Measurements from ENCODE around the gene CLEC3B.
"Not testable (repeated sequence)": the region's sequence is repeated elsewhere in the genome, so short reads cannot be mapped to it uniquely, and the experiment has no call there.

Gene CLEC3B, protein sequence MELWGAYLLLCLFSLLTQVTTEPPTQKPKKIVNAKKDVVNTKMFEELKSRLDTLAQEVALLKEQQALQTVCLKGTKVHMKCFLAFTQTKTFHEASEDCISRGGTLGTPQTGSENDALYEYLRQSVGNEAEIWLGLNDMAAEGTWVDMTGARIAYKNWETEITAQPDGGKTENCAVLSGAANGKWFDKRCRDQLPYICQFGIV

DNA sequence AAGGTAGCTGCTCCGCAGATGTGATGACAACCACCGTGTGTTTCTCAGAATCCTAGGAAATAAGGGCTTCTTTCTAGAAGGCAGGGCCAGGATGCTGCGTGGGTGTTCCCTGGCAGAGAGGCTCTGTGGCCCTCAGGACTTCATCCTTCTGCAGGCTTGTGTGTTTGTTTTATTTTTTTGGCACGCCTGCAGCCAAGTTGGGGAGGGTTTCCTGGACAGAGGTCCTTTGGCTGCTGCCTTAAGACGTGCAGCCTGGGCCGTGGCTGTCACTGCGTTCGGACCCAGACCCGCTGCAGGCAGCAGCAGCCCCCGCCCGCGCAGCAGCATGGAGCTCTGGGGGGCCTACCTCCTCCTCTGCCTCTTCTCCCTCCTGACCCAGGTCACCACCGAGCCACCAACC is at the start of gene CLEC3B:
Gene CLEC3B, plus strand, starts transcription at position 266 of the 400 bp plus-strand sequence. Its CDS starts 60 bp downstream, at position 326.
- DNase-seq = no peak

DNA sequence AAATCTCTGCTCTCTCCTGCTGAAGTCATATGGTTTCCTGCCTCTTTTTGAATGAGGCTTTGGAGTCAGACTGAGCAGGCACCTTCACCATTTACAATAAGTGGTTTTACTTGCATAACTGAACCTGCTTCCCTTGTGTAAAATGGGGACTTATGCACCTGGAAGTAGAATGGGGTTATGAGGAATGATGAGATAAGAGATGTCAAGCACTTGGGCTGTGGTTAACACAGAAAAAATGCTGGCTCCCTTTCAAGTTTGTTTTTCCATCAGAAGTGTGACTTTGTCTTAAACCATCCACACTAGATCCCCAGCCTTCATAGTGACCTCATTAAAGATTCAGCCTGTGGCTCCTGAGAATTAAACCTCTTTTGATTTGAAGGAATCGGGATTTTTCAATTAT is 44.9 kb upstream of the CLEC3B start:
- no peak for DNase-seq

DNA sequence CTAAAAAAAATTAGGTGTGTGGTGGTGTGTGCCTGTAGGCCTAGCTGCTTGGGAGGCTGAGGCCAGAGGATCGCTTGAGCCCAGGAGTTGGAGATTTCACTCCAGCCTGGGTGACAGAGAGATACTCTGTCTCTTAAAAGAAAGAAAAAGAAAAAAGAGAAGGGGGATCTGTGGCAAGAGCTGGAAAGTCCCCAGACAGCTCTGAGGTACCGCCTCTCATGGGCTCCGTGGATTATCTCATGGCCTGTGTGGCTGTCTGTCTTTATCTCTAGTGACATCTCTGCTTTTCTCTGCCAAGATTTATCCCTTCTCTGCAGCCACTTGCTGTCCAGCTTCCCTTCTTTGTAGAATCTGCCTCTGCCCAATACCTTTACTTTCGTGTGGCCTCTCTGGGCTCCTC is 44.4 kb upstream of the CLEC3B start:
- no peak for DNase-seq

DNA sequence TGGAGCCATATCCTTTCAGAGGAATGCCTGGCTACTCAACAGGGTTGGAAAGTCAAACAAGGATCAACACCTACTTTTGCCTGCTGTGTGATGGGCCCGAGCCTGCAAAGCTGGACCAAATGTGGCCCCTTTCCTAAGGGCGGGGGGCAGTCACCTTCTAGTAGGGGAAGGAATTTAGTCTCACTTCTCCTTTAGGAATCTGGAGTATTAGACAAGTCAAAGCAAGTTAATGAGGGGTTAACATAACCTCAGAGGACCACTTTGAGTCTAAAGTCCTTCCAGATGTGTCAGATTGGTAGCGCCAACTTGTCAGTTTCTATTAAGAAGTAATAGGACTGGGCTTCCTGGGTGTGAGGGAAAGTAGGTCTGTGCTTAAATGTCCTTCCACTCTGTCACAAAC is 43.3 kb upstream of the CLEC3B start:
- DNase-seq = no peak

DNA sequence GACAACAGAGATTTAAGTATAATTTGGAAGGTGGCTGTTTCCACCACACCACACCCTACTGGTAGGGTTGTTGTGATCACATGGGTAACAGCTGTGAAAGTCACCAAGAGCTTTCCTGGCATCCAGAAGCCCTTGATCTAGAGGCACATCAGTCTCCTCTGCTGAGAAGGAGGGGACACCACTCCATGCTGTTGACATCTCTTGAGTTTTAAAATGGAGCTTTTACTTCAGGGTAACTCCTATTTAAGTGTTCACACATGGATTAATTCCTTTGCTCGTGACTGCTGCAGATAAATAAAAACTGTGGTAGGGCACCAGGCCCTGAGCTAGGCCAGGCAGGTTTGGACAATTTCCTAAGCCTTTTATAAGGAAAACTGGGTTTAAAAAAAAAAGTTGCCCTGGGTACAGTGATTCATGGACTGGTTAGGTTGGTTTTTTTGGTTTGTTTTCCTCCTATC is 42.6 kb upstream of the CLEC3B start:
- DNase-seq = no peak

DNA sequence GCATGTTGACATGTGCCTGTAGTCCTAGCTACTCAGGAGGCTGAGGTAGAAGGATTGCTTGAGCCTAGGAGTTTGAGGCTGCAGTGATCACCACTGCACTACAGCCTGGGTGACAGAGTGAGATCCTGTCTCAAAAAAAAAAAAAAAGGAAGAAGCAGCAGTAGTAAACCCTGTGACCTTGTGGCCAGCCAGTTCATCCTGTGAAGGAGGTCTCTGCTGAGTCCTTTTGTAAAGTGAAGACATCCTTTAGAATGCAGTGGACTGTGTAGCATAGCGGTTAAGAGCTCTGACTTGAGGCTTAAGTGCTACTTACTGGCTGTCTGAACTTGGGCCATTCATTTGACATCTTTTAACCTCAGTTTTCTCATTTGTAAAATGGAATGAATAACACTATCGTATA is 41.8 kb upstream of the CLEC3B start:
- no peak for DNase-seq

DNA sequence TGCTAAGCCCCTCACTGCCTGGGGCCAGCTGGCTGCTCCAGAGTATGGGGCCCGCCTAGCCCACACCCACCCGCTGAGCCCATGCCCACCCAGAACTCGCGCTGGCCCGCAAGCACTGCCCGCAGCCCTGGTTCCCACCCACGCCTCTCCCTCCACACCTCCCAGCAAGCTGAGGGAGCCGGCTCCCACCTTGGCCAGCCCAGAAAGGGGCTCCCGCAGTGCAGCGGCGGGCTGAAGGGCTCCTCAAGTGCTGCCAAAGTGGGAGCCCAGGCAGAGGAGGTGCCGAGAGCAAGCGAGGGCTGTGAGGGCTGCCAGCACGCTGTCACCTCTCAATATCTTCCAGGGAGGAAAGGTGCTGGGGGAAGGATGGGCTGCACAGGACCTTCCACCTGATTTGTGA is 39.8 kb upstream of the CLEC3B start:
- not testable (repeated sequence) for DNase-seq

DNA sequence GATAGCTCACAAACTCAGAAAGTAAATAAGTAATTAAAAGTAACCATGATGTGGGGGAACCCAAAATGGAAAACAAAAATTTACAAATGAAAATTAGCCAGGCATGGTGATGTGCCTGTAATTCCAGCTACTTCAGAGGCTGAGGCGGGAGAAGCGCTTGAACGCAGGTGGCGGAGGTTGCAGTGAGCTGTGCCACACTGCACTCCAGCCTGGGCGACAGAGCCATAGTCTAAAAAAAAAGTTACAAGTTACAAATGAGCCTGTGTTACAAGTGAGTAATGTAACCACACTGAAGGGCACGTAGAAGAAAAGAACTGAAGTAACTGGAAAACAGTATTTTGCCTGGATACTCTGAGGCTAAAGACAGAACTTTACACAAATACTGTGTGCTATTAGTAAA is 38.8 kb upstream of the CLEC3B start:
- DNase-seq = no peak

DNA sequence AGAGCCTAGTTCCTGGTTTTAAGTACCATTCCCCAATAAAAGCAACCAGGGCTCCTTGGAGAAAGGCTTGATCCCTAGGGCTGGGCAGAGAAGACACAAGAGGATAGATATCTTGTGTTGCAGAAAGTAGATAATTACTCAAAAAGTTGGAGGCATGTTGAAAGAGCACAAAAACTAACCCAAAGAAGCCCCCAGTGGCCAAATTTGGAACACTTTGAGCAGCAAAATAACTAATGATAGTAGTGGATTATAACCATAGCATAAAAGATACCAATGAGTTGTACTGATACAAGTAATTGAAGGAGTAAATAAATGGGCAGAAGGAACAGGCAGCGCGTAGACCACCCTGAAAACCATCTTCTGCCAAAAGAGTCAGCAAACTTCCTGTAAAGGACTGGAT is 38.0 kb upstream of the CLEC3B start:
- no peak for DNase-seq

DNA sequence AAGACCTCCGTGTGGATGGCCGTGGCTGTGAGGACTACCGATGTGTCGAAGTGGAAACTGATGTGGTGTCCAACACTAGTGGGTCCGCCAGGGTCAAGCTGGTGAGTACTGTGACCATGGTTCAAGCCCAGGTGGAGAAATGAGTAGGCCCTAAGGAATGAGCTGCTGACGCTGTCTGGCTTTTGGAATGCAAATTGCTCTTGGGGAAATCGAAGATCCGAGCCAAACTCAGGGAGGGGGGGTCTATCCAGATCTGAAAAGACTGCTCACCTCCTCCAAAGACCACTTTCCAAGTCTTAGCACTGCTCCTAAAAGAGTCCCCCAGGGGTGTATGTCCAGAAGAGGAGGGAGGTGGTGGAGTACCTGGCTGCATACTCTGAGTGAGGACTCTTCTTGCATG is 37.0 kb upstream of the CLEC3B start:
- DNase-seq = no peak

DNA sequence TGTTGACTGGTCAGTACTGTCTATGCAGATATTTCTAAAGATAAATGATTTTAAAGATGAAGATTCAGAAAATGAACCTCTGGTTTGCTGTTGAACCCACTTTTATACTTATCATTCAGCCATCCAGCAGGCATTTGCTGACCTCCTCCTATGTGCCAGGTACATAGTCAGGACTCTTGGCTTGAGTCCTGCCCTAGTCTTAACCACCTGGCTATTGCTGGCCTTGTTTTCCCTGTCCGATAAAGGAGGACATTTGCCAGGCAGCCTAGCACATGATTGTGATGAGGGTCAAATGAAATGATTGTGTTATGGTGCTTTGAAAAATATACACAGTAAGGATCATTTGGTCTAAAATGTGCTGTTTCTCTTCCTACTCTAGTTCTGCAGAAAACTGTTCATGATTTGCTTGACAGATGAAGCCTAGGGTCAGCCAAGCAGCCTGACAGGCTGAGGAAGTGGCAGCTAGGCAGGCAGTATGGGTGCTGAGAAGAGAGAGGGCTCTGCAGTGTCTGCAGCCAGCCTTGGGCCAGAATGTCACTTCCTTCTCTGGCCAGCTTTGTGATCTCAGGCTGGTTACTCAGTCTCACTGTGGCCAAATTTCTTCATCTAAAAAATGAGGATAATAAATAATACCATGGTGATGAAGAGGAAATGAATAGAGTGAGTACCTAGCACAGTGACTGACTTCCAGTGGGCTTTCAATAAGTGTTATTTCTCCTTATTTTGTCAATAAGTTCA is 36.3 kb upstream of the CLEC3B start:
- no peak for DNase-seq

DNA sequence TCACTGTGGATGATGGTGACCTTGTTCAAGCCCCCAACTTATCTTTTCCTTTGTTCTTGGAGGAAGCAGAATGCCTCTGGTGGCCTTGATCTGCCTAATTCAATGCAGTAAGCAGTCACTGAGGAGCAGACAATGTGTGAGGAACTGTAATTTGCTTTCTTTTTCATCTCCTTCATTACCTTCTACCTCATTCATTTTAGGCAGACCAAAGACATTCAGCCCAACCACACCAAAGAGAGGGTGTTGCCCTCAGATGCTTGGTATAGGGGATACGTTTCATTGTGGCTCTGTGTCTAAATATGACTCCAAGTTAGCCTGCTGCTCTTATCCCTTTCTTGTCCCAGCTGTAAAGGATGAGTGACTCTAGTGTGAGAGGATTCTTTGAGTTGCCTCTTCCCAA is 34.8 kb upstream of the CLEC3B start:
- no peak for DNase-seq

DNA sequence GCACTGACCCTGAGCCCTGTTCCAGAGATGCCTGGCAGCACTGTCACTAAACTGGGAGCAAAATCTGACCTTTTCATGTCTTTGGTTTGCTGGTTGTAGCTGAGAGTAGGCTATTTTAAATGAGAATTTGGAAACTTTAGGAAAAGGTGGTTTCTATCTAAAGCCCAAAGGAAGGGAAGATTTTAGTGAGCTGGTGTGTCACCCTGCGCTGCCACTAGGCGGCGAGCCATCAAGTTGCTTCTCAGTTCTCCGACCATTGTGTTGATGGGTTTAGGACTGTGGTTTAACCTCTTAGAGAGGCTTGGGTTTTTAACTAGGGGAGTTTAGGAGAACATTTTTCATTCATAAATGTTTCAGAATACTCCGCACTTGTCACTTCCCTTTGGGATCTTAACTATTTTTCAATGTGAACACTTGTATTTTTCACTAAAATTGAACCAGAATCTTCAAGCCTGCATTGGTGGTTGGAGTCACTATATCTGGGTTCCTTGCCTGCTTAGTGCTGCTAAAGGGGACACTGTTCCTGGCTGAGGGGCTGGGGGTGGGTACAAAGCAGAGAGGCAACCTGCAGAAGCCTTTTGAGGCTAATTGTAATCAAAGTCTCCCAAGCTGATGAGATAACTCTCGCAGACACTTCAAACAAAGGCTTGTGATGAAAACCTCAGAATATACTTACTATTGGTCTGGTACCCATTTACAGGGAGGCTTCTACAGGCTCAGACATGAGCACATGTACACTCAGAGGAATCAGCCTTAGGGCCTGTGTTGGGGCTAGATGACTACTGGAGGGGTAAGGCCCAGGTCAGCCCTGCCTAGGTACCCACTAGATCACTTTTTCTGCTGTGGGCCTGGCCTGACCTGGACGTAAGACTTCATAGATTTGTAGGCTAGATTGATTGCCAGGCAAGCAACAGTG is 33.3 kb upstream of the CLEC3B start:
- DNase-seq = peak; percentile 47

DNA sequence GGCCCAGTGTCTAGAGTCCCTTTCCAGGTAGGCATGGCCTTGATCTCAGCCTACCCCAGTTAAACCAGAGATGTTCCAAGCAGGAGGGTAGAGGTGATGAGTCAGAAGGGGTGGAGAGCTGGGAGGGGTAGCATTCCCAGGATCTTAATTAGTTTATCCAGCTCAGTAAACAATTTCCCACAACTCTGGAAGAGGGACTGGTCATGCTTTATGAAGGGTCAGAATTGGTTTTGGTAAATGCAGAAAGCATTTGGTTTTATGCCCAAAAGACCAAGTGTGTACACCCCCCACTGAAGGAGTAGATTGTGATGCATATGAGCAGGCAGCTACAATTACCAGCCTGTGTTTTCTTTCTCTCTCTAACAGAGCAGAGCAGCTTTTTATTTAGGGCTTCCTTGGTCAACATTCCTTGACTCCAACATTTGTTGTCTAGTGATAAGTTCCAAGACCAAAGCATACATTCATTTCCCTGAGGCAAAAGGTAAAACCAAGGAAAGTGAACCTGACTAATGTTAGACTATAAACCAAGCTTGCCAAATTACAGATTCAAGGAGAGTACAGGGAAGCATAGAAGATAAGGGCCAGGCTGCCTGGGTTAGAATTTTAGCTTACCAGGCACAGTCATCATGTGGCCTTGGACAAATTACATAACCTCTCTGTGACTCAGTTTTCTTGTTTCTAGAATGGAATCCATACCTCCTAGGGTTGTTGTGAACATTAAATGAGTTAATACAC is 32.5 kb upstream of the CLEC3B start:
- no peak for DNase-seq

DNA sequence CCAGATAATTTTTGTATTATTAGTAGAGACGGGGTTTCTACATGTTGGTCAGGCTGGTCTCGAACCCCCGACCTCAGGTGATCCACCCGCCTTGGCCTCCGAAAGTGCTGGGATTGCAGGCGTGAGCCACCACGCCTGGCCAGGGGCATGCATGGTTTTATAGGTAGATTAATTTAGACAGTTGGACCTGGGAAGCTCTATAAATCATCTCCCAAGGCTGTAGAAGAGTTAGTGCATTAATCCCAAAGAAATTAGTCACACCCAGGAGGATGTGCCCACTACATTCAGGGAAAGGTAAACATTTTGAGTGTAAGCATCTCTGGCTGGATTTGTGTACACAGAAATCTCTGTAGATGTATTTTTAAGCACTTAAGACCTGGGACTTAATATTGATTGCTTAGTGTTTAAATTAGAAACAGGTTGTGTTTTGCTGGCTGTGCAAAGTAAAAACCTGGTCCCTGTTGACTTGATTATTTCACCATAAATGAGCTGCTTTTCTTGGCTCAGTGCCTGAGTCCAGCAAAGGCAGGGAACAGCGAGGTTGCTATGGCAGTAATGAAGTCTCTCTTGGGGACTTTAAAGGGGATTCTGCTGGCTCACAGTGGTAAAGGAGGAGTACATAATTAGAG is 30.8 kb upstream of the CLEC3B start:
- DNase-seq = no peak

DNA sequence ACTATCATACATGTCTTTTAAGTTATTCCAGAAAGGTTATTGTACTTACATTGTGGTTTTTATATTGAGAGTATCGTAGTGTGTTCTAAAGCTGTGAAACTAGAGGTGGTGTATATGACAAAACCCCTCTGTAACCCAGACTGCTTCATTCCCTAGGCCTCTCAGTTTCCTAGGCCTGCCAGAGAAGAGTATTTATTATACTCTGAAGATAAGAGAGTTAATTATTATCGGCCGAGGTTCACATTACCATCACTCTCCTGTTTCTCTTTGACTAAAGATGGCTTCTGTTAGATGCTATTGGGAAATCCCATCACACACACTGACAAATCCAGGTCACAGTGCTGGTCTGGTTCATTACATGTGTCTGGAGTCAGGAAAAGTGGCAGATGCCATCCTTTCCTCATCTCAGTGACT is 29.5 kb upstream of the CLEC3B start:
- DNase-seq = no peak

DNA sequence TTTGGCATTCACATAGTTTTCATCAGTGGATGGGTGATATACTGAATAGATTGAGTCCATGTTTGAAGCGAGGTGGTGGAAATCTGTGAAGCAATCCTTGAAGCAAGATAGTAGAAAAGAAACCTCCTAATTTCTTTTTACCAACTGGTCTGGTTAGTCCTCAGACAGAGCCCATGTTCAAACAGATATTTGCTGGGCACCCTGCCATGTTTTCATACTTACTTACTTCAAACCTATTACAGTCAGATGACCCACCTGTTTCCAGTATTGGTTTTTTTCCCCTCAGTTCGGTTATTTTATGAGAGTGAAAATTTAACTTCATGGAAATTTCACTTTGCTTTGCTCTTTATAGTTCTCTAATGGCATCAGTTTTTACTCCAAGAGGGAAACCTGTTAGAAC is 26.3 kb upstream of the CLEC3B start:
- no peak for DNase-seq

DNA sequence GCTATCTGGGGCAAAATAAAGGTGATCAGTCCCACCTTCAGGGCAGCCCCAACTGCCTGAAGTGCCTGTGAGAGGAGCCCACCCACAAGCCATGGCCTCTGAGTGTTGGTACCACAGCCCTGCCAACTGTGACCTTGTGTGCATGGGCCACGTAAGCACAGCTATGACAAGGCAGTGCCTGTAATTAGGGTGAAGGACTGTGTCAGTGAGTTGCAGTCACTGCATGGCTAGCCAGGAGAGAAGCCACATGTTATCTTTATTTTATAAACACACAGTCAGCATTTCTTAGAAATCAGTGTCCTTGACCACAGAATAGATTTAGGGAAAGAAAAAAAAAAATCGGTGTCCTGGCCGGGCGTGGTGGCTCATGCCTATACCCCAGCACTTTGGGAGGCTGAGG is 25.3 kb upstream of the CLEC3B start:
- DNase-seq = no peak

DNA sequence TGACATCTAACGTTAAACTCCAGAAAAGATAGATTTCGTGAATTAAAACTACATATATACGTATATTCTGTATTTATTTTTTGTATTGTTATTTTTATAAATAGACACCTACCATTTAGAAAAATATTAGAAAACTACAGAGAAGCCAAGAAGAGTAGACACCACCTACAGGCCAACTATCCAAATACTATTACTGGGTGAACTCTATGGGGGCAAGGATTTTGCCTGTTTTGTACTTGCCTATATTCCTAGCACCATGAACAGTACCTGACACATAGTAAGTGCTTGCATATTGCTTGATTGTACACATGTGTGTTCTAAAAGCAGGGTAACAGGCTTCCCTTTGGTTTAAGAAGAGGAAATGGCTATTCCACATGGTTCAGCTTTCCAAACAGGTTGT is 24.4 kb upstream of the CLEC3B start:
- DNase-seq = no peak

DNA sequence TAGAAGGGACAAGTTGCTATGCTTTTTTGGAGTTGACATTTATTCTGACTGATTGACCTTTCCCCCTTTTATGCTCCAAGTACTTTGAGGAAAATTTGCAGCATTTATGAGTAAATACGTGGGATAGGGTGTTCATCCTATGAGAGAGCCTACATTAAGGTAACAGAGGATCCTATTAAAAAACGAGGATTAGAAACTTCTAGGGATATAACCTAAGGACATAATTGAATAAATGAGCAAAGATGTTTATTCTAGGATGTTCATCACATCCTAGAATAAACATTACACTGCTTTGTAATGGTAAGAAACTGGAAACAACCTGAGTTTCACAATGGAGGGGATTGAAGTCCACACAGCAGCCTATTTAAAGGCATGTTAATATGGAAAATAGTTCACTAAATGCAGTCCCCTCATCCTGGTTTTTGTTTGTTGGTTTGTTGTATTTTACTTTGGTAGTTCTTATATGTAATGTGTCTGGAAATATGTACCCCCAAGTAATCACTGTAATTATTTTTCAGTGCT is 23.9 kb upstream of the CLEC3B start:
- DNase-seq = no peak

DNA sequence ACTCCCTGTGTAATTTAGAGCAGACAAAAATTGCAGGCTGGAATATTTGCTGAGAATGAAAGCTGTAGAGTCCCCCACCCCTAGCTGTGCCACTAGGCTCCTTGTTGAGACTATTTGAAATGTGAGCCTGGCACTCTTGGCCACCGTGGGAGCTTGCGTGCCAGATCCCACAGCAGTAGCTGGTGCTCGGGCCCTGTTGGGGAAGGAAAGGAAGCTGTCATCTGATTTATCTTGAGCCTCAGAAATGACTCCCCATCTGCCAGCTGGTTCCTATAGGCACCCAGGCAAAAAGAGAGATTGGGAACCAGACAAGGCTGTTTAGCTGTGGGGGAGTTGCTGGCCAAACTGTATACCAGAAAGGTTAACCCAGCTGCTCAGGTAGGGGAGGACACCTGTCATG is 23.4 kb upstream of the CLEC3B start:
- no peak for DNase-seq

DNA sequence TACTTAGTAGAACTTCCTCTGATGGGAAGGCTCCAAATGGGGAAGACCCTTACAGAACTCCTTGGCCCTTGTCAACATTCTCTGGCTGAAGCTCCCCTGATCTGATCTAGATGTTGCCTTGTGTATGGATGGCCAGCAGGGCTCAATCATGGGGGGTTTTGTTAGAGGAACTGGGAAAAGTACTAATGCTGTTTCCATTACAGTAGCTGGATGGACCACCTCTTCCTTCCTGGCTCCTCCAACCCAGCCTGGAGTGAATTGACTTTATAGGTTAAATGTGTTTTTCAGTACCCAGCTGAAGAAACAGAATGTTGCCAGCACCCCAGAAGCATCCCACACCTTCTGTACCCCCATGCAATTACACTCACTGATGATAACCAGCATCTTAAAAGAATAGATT is 22.7 kb upstream of the CLEC3B start:
- no peak for DNase-seq

All from stimulated activated CD8-positive, alpha-beta memory T cell treated with anti-CD3 and anti-CD28 coated beads, Interleukin-4, amount 100 ng/mL, for 48 hours (primary cell).